Endothelial cell (in vitro differentiated cells): ENCODE measurements around the gene CFD. TPM values are rescaled to one million over a fixed set of nuclear protein-coding genes. Genes with fewer than 3 reads are reported as not detected.
A peak's percentile ranks its signal among the peaks of the same experiment; 100 is the strongest.

Source experiments
- DNase-seq: peaks from one replicate; pipeline ENCODE4 v3.0.0; 2021; ENCODE audit warnings: low spot score
- H3K27ac Mint-ChIP-seq: one replicate; pipeline ENCODE4 v1.8.0; 2021; ENCODE audit warnings: mixed read lengths, inconsistent platforms; ENCODE audit not compliant: unreplicated experiment
- H3K27me3 Mint-ChIP-seq: one replicate; pipeline ENCODE4 v1.8.0; 2021; ENCODE audit warnings: mild to moderate bottlenecking, moderate library complexity, mixed read lengths, inconsistent platforms; ENCODE audit not compliant: unreplicated experiment
- H3K36me3 Mint-ChIP-seq: one replicate; pipeline ENCODE4 v1.8.0; 2021; ENCODE audit warnings: mild to moderate bottlenecking, low read depth, mixed read lengths, inconsistent platforms; ENCODE audit not compliant: unreplicated experiment
- H3K4me1 Mint-ChIP-seq: one replicate; pipeline ENCODE4 v1.8.0; 2021; ENCODE audit warnings: mild to moderate bottlenecking, mixed read lengths, inconsistent platforms; ENCODE audit not compliant: unreplicated experiment
- H3K4me3 Mint-ChIP-seq: one replicate; pipeline ENCODE4 v1.8.0; 2021; ENCODE audit warnings: mild to moderate bottlenecking, mixed read lengths, inconsistent platforms; ENCODE audit not compliant: unreplicated experiment
- H3K9me3 Mint-ChIP-seq: one replicate; pipeline ENCODE4 v1.8.0; 2021; ENCODE audit warnings: mixed read lengths, inconsistent platforms; ENCODE audit not compliant: unreplicated experiment
- CTCF ChIP-seq: fragments of 200-600 bp; sonication (generic); IDR thresholded peaks from one replicate; pipeline ENCODE4 v1.5.0; 2021; ENCODE audit warnings: antibody characterized with exemption; ENCODE audit not compliant: unreplicated experiment
- total RNA-seq: library from RNA; stranded (reverse); fragmentation: NEBNext Ultra II Directional; extraction: Animal tissue kit (Norgen Biotek cat#: 25700); gene quantifications from one replicate; pipeline ENCODE4 v1.2.1, GENCODE V29; 2021; ENCODE audit not compliant: unreplicated experiment

The CFD gene
- total RNA-seq, 1 donor from 2014 or later, result 0.46 TPM

GRCh38 chr19:812049-812746 lies 47.3 kb upstream of the CFD start:
- H3K27me3 Mint-ChIP-seq, result peaks cover 38% of the 10 kb centered on the region
- DNase-seq, result no peak
- no peak overlapping the region for H3K27ac Mint-ChIP-seq
- no peak for TF ChIP-seq CTCF
- H3K9me3 Mint-ChIP-seq, result no peaks in the 10 kb centered on the region
- no peak overlapping the region for H3K4me3 Mint-ChIP-seq
- H3K4me1 Mint-ChIP-seq, result peaks cover 15% of the 10 kb centered on the region
- H3K36me3 Mint-ChIP-seq, result peaks cover 41% of the 10 kb centered on the region

GRCh38 chr19:812747-813218 lies 46.7 kb upstream of the CFD start:
- Mint-ChIP-seq H3K27ac (no peak overlapping the region), H3K4me1 (peaks cover 9% of the 10 kb centered on the region), H3K9me3 (no peaks in the 10 kb centered on the region), H3K27me3 (peaks cover 34% of the 10 kb centered on the region), H3K4me3 (no peak overlapping the region), H3K36me3 (peaks cover 39% of the 10 kb centered on the region)
- no peak for TF ChIP-seq CTCF
- no peak for DNase-seq

- Mint-ChIP-seq H3K9me3 (no peaks in the 10 kb centered on the region), H3K36me3 (peaks cover 36% of the 10 kb centered on the region), H3K27ac (no peak overlapping the region), H3K27me3 (peaks cover 32% of the 10 kb centered on the region), H3K4me3 (peak overlapping the region; percentile 81), H3K4me1 (peaks cover 8% of the 10 kb centered on the region)
- DNase-seq, result no peak
- no peak for TF ChIP-seq CTCF
Observed at GRCh38 chr19:813219-814151, 46.0 kb upstream of the CFD start.

GRCh38 chr19:814152-815078 lies 45.0 kb upstream of the CFD start:
- no peak for DNase-seq
- H3K27me3 Mint-ChIP-seq, result peaks cover 33% of the 10 kb centered on the region
- H3K4me1 Mint-ChIP-seq, result peaks cover 8% of the 10 kb centered on the region
- peaks cover 36% of the 10 kb centered on the region for H3K36me3 Mint-ChIP-seq
- peak overlapping the region; percentile 94 for H3K27ac Mint-ChIP-seq
- no peak for TF ChIP-seq CTCF
- no peaks in the 10 kb centered on the region for H3K9me3 Mint-ChIP-seq
- peak overlapping the region; percentile 81 for H3K4me3 Mint-ChIP-seq
